ENCODE measurements around the gene NEDD4L. TPM values are rescaled to one million over a fixed set of nuclear protein-coding genes. Genes with fewer than 3 reads are reported as not detected.

Gene NEDD4L
- total RNA-seq, 1 donor, result 31.5 TPM

- TF ChIP-seq CTCF (IDR thresholded peaks at IDR 0.05; ENCODE audit: insufficient read depth, low read depth, low read length), result no peak
These were observed 348.4 kb downstream of the NEDD4L start for GRCh38 chr18:58392324-58393000.

GRCh38 chr18:58393295-58393694 is 349.3 kb downstream of the NEDD4L start:
- no peak for DNase-seq (ENCODE audit: low read depth)
- TF ChIP-seq CTCF (IDR thresholded peaks at IDR 0.05; ENCODE audit: insufficient read depth, low read depth, low read length), result no peak
- H3K4me3 ChIP-seq (ENCODE audit: low read depth, low read length), result no peak overlapping the region

More at GRCh38 chr18:58392324-58393000, 348.4 kb downstream of the NEDD4L start:
- DNase-seq (ENCODE audit: low read depth), result peak; percentile 53
- no peak overlapping the region for H3K4me3 ChIP-seq (ENCODE audit: low read depth, low read length)

- TF ChIP-seq CTCF (IDR thresholded peaks at IDR 0.05; ENCODE audit: insufficient read depth, low read depth, low read length), result no peak
- DNase-seq (ENCODE audit: low read depth), result no peak
These were observed 350.0 kb downstream of the NEDD4L start for GRCh38 chr18:58394046-58394445.

GRCh38 chr18:58394602-58395425 is 350.8 kb downstream of the NEDD4L start:
- H3K4me3 ChIP-seq (ENCODE audit: low read depth, low read length), result no peak overlapping the region
- no peak for TF ChIP-seq CTCF (IDR thresholded peaks at IDR 0.05; ENCODE audit: insufficient read depth, low read depth, low read length)
- no peak for DNase-seq (ENCODE audit: low read depth)

More at GRCh38 chr18:58394046-58394445, 350.0 kb downstream of the NEDD4L start:
- H3K4me3 ChIP-seq (ENCODE audit: low read depth, low read length), result no peak overlapping the region

- DNase-seq (ENCODE audit: low read depth), result no peak
- no peak for TF ChIP-seq CTCF (IDR thresholded peaks at IDR 0.05; ENCODE audit: insufficient read depth, low read depth, low read length)
- no peak overlapping the region for H3K4me3 ChIP-seq (ENCODE audit: low read depth, low read length)
These were observed 352.1 kb downstream of the NEDD4L start for GRCh38 chr18:58396144-58396543.

GRCh38 chr18:58396966-58397365 is 352.9 kb downstream of the NEDD4L start:
- DNase-seq (ENCODE audit: low read depth), result no peak
- TF ChIP-seq CTCF (IDR thresholded peaks at IDR 0.05; ENCODE audit: insufficient read depth, low read depth, low read length), result no peak
- no peak overlapping the region for H3K4me3 ChIP-seq (ENCODE audit: low read depth, low read length)

All from fibroblast of villous mesenchyme (primary cell).